Measurements from ENCODE around the gene MMP13.
"Not testable (repeated sequence)": the region's sequence is repeated elsewhere in the genome, so short reads cannot be mapped to it uniquely, and the experiment has no call there.

MMP13 gene

GRCh38 chr11:102981324-102981910 is 25.9 kb upstream of the MMP13 start:
- H3K27ac ChIP-seq: peak overlapping the region in 2 of 11 experiments; percentile 9 to 21; a peak in 2 of 22 replicates
- H3K4me2 ChIP-seq: peak overlapping the region in 2 of 11 experiments; percentile 16 to 35; a peak in 2 of 22 replicates

GRCh38 chr11:102974552-102975280 is 19.2 kb upstream of the MMP13 start:
- Histone ChIP-seq H3K4me1 (peaks cover 0 to 20% (median 6%) of the 10 kb centered on the region in 10 experiments; a peak in 10 of 20 replicates), H3K36me3 (no peaks in the 10 kb centered on the region), H3K4me3 (no peak overlapping the region), H3K9ac (no peak overlapping the region), H4K20me1 (no peaks in the 10 kb centered on the region), H3K27ac (no peak overlapping the region), H3K9me3 (replicated peaks in 1 of 11) (peaks cover 0 to 6% (median 0%) of the 10 kb centered on the region in 11 experiments; a peak in 3 of 22 replicates), H3K27me3 (no peaks in the 10 kb centered on the region), H3K4me2 (no peak overlapping the region)
- no peak for TF ChIP-seq Cebpa-rat (IDR thresholded peaks at IDR 0.05)

More at GRCh38 chr11:102981324-102981910, 25.9 kb upstream of the MMP13 start:
- no peak overlapping the region for H3K4me3 ChIP-seq
- H3K27me3 ChIP-seq: no peaks in the 10 kb centered on the region
- H3K9ac ChIP-seq: 0 out of 22 replicates have a peak overlapping the region, but pooled peaks of 1 of the 11 experiments have one; percentile 48
- no peaks in the 10 kb centered on the region for H4K20me1 ChIP-seq
- peaks cover 0 to 28% (median 0%) of the 10 kb centered on the region in 10 experiments; a peak in 7 of 20 replicates for H3K4me1 ChIP-seq
- H3K36me3 ChIP-seq: no peaks in the 10 kb centered on the region
- TF ChIP-seq Cebpa-rat (IDR thresholded peaks at IDR 0.05): no peak
- H3K9me3 ChIP-seq (replicated peaks in 1 of 11): peaks cover 0 to 11% (median 0%) of the 10 kb centered on the region in 11 experiments; a peak in 3 of 22 replicates

- H3K9ac ChIP-seq; H3K9me3 ChIP-seq (replicated peaks in 1 of 11); H3K36me3 ChIP-seq; H3K4me2 ChIP-seq; H3K27ac ChIP-seq; H3K27me3 ChIP-seq; H4K20me1 ChIP-seq; H3K4me3 ChIP-seq: not testable (repeated sequence)
- H3K4me1 ChIP-seq: peaks cover 0 to 20% (median 6%) of the 10 kb centered on the region in 10 experiments; a peak in 10 of 20 replicates
Observed at GRCh38 chr11:102973698-102974097, 18.2 kb upstream of the MMP13 start.

DNA sequence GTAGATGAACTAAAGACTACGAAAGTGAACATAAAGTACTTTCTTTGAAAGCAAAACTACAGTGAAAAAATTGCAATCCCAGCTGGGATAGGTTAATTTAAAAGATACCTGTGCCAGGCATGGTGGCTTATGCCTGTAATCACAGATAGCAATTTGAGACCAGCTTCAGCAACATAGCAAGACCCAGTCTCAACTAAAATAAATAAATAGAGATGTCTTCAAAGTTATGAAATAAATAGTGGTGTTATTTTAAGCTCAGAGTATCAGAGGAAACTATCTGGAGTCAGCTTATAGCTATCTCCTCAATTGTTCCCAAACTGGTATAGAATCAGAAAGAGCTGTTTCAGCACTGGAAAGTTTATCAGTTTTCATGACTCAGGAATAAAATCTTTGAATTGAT is 17.3 kb upstream of the MMP13 start:
- H3K27ac ChIP-seq: no peak overlapping the region
- H3K36me3 ChIP-seq: no peaks in the 10 kb centered on the region
- H3K4me1 ChIP-seq: peaks cover 0 to 20% (median 6%) of the 10 kb centered on the region in 10 experiments; a peak in 10 of 20 replicates
- TF ChIP-seq Cebpa-rat (IDR thresholded peaks at IDR 0.05): no peak
- 0 out of 22 replicates have a peak, but pooled peaks cover 0 to 8% (median 0%) of the 10 kb centered on the region in 11 experiments for H3K9me3 ChIP-seq (replicated peaks in 1 of 11)
- H3K9ac ChIP-seq: no peak overlapping the region
- H3K4me2 ChIP-seq: no peak overlapping the region
- no peaks in the 10 kb centered on the region for H3K27me3 ChIP-seq
- no peaks in the 10 kb centered on the region for H4K20me1 ChIP-seq
- no peak overlapping the region for H3K4me3 ChIP-seq

GRCh38 chr11:102971766-102972165 is 16.2 kb upstream of the MMP13 start:
- Histone ChIP-seq H3K4me3 (no peak overlapping the region), H3K9me3 (replicated peaks in 1 of 11) (0 out of 22 replicates have a peak, but pooled peaks cover 0 to 8% (median 0%) of the 10 kb centered on the region in 11 experiments), H3K4me2 (peak overlapping the region in 8 of 11 experiments; percentile 16 to 86 (median 51); a peak in 14 of 22 replicates), H4K20me1 (no peaks in the 10 kb centered on the region), H3K36me3 (no peaks in the 10 kb centered on the region), H3K9ac (no peak overlapping the region), H3K4me1 (peaks cover 0 to 20% (median 6%) of the 10 kb centered on the region in 10 experiments; a peak in 10 of 20 replicates), H3K27ac (no peak overlapping the region), H3K27me3 (no peaks in the 10 kb centered on the region)
- no peak for TF ChIP-seq Cebpa-rat (IDR thresholded peaks at IDR 0.05)

DNA sequence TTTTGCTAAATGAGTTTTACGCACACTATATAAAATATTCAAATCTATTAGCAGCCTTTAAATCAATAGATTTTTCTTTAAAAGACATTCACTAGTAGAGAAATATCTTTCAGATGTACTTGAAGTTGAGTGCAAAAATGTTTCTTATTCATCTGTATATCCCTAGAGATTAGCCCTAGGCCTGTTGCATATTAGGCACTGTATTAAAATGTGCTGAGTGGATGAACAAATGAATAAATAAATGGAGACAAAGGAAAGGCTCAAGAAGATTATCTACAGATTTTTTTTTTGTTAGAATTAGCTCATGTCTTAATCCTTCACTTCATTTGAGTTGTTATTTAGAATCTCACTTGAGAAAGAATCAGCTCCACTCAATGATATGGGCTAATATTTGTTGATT is 12.0 kb upstream of the MMP13 start:
- no peak for TF ChIP-seq Cebpa-rat (IDR thresholded peaks at IDR 0.05)
- peaks cover 0 to 20% (median 6%) of the 10 kb centered on the region in 10 experiments; a peak in 10 of 20 replicates for H3K4me1 ChIP-seq
- H3K36me3 ChIP-seq: no peaks in the 10 kb centered on the region
- no peak overlapping the region for H3K9ac ChIP-seq
- H4K20me1 ChIP-seq: no peaks in the 10 kb centered on the region
- H3K27me3 ChIP-seq: no peaks in the 10 kb centered on the region
- H3K27ac ChIP-seq: no peak overlapping the region
- no peak overlapping the region for H3K4me3 ChIP-seq
- H3K4me2 ChIP-seq: no peak overlapping the region
- H3K9me3 ChIP-seq (replicated peaks in 1 of 11): 0 out of 22 replicates have a peak, but pooled peaks cover 0 to 8% (median 0%) of the 10 kb centered on the region in 11 experiments

DNA sequence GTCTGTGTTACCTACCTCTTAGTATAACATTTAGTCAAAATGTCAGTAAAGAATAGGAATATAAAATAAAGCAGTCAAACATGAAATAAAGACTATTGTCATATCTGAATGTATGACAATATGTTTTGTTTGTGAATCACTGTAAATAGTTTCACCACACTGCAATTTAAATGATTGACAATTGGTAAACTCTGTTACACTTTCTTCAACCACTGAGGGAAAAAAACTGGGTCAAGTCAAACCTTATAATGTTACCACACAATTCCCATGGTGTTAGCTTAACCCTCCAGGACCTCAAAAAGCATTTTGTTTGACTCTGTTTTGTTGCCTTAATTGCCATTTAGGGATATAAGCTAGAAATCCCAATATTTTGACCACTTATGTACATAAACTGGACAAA is 10.5 kb upstream of the MMP13 start:
- no peaks in the 10 kb centered on the region for H3K36me3 ChIP-seq
- no peak for TF ChIP-seq Cebpa-rat (IDR thresholded peaks at IDR 0.05)
- H3K9ac ChIP-seq: no peak overlapping the region

GRCh38 chr11:102964867-102965266 is 9.3 kb upstream of the MMP13 start:
- H4K20me1 ChIP-seq: no peaks in the 10 kb centered on the region
- H3K4me1 ChIP-seq: no peaks in the 10 kb centered on the region
- H3K4me3 ChIP-seq: no peak overlapping the region
- H3K27me3 ChIP-seq: no peaks in the 10 kb centered on the region
- no peaks in the 10 kb centered on the region for H3K36me3 ChIP-seq
- no peak for TF ChIP-seq Cebpa-rat (IDR thresholded peaks at IDR 0.05)
- no peak overlapping the region for H3K27ac ChIP-seq
- 0 out of 22 replicates have a peak, but pooled peaks cover 0 to 8% (median 0%) of the 10 kb centered on the region in 11 experiments for H3K9me3 ChIP-seq (replicated peaks in 1 of 11)
- no peak overlapping the region for H3K4me2 ChIP-seq
- no peak overlapping the region for H3K9ac ChIP-seq

More for the DNA sequence above, 10.5 kb upstream of the MMP13 start:
- Histone ChIP-seq H3K4me1 (peaks cover 0 to 6% (median 0%) of the 10 kb centered on the region in 10 experiments; a peak in 3 of 20 replicates), H3K27ac (no peak overlapping the region), H4K20me1 (no peaks in the 10 kb centered on the region), H3K4me2 (no peak overlapping the region), H3K4me3 (no peak overlapping the region), H3K27me3 (no peaks in the 10 kb centered on the region), H3K9me3 (replicated peaks in 1 of 11) (0 out of 22 replicates have a peak, but pooled peaks cover 0 to 8% (median 0%) of the 10 kb centered on the region in 11 experiments)

DNA sequence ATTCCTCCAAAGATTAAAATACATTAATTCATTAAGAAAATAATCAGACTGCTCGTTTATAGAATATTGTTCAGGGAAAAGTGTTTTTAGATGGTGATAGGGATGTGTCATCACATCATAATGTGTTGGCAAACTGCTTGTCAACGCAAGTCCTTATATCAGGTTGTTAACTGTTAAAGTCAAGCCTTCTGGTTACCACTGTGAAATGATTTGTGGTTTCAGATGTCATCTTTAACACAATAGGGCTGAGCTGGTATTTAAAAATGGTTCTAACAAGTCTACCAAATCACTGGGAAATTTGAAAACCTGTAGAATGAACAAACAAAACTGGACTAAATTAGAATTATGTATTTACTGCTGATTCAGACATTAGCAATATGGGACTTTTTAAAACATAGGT is 2.4 kb upstream of the MMP13 start:
- H4K20me1 ChIP-seq: no peaks in the 10 kb centered on the region
- no peaks in the 10 kb centered on the region for H3K36me3 ChIP-seq
- H3K4me2 ChIP-seq: no peak overlapping the region
- H3K27me3 ChIP-seq: no peaks in the 10 kb centered on the region
- H3K9me3 ChIP-seq (replicated peaks in 1 of 11): no peaks in the 10 kb centered on the region
- H3K4me3 ChIP-seq: no peak overlapping the region
- no peaks in the 10 kb centered on the region for H3K4me1 ChIP-seq
- no peak overlapping the region for H3K27ac ChIP-seq
- TF ChIP-seq Cebpa-rat (IDR thresholded peaks at IDR 0.05): no peak
- no peak overlapping the region for H3K9ac ChIP-seq

Data from BLaER1 treated with 17β-estradiol and CSF1 and Interleukin-3, amounts not matched to agents 10 nM and 100 nM (cell line).